Dermis blood vessel endothelial cell (primary cell): ENCODE measurements around the gene IMPG1. TPM values are rescaled to one million over a fixed set of nuclear protein-coding genes. Genes with fewer than 3 reads are reported as not detected.
"Not testable (repeated sequence)": the region's sequence is repeated elsewhere in the genome, so short reads cannot be mapped to it uniquely, and the experiment has no call there.

Experiments used
- DNase-seq: peaks from one replicate; pipeline ENCODE4 v3.0.0; 2010
- total RNA-seq: library from RNA; depleted of rRNA; stranded (reverse); fragments of >200 nt; gene quantifications from 2 replicates; pipeline ENCODE4 v1.2.3, GENCODE V29; 2014

The IMPG1 gene
- total RNA-seq, 1 donor from 2014 or later = not detected

GRCh38 chr6:75946146-75946831, 126.2 kb downstream of the IMPG1 start:
- DNase-seq = no peak

- DNase-seq = no peak
Observed at GRCh38 chr6:75943381-75943780, 129.1 kb downstream of the IMPG1 start.

GRCh38 chr6:75941509-75941908, 131.0 kb downstream of the IMPG1 start:
- no peak for DNase-seq

GRCh38 chr6:75940564-75940963, 131.9 kb downstream of the IMPG1 start:
- no peak for DNase-seq

GRCh38 chr6:75937846-75938245, 134.6 kb downstream of the IMPG1 start:
- DNase-seq = no peak

GRCh38 chr6:75936682-75937081, 135.8 kb downstream of the IMPG1 start:
- no peak for DNase-seq

GRCh38 chr6:75935473-75935793, 137.0 kb downstream of the IMPG1 start:
- DNase-seq = no peak

- DNase-seq = peak; percentile 83
Observed at GRCh38 chr6:75934643-75935472, 137.6 kb downstream of the IMPG1 start.

GRCh38 chr6:75933387-75933975, 139.0 kb downstream of the IMPG1 start:
- DNase-seq = no peak

GRCh38 chr6:75932067-75932466, 140.4 kb downstream of the IMPG1 start:
- peak; percentile 47 for DNase-seq

GRCh38 chr6:75931011-75931680, 141.3 kb downstream of the IMPG1 start:
- DNase-seq = no peak

- no peak for DNase-seq
Observed at GRCh38 chr6:75926293-75927168, 145.9 kb downstream of the IMPG1 start.

- no peak for DNase-seq
Observed at GRCh38 chr6:75922226-75922625, 150.2 kb downstream of the IMPG1 start.

GRCh38 chr6:75913040-75913439, 159.4 kb downstream of the IMPG1 start:
- DNase-seq = no peak

GRCh38 chr6:75907444-75907843, 165.0 kb downstream of the IMPG1 start:
- DNase-seq = no peak

GRCh38 chr6:75906871-75907270, 165.6 kb downstream of the IMPG1 start:
- DNase-seq = no peak

GRCh38 chr6:75905129-75905528, 167.3 kb downstream of the IMPG1 start:
- not testable (repeated sequence) for DNase-seq

GRCh38 chr6:75900216-75900615, 172.2 kb downstream of the IMPG1 start:
- not testable (repeated sequence) for DNase-seq

GRCh38 chr6:75896526-75896925, 175.9 kb downstream of the IMPG1 start:
- DNase-seq = no peak

GRCh38 chr6:75893776-75894152, 178.7 kb downstream of the IMPG1 start:
- no peak for DNase-seq

- DNase-seq = peak; percentile 87
Observed at GRCh38 chr6:75893058-75893775, 179.2 kb downstream of the IMPG1 start.

GRCh38 chr6:75892384-75892783, 180.1 kb downstream of the IMPG1 start:
- DNase-seq = no peak
